ENCODE data around the gene HNRNPH3.
A peak's percentile ranks its signal among the peaks of the same experiment; 100 is the strongest.

Gene HNRNPH3

GRCh38 chr10:68332259-68333057, 594 bp downstream of the HNRNPH3 start, which contains the start of gene PBLD:
Gene PBLD (minus strand): TSS chr10:68332928. CDS start chr10:68306844, 26,084 bp downstream.
- DNase-seq, result peak; percentile 66

GRCh38 chr10:68333058-68333395, 1.2 kb downstream of the HNRNPH3 start:
- no peak for DNase-seq

- no peak for DNase-seq
Measured at GRCh38 chr10:68333440-68334431, 1.9 kb downstream of the HNRNPH3 start.

- DNase-seq, result no peak
Measured at GRCh38 chr10:68334672-68335467, 3.0 kb downstream of the HNRNPH3 start.

- DNase-seq, result no peak
Measured at GRCh38 chr10:68336754-68337351, 5.0 kb downstream of the HNRNPH3 start.

- DNase-seq, result no peak
Measured at GRCh38 chr10:68340358-68341080, 8.7 kb downstream of the HNRNPH3 start.

- no peak for DNase-seq
Measured at GRCh38 chr10:68342909-68343516, 11.1 kb downstream of the HNRNPH3 start.

- no peak for DNase-seq
Measured at GRCh38 chr10:68345621-68346020, 13.8 kb downstream of the HNRNPH3 start.

GRCh38 chr10:68346774-68347173, 14.9 kb downstream of the HNRNPH3 start:
- DNase-seq, result no peak

GRCh38 chr10:68348265-68348741, 16.4 kb downstream of the HNRNPH3 start:
- DNase-seq, result peak; percentile 35

- no peak for DNase-seq
Measured at GRCh38 chr10:68353537-68353936, 21.7 kb downstream of the HNRNPH3 start.

GRCh38 chr10:68359189-68359588, 27.3 kb downstream of the HNRNPH3 start:
- DNase-seq, result no peak

GRCh38 chr10:68362590-68362989, 30.7 kb downstream of the HNRNPH3 start:
- DNase-seq, result no peak

GRCh38 chr10:68364101-68364886, 32.4 kb downstream of the HNRNPH3 start:
- no peak for DNase-seq

GRCh38 chr10:68365611-68366010, 33.7 kb downstream of the HNRNPH3 start:
- no peak for DNase-seq

- no peak for DNase-seq
Measured at GRCh38 chr10:68366600-68366999, 34.7 kb downstream of the HNRNPH3 start.

GRCh38 chr10:68367121-68367520, 35.3 kb downstream of the HNRNPH3 start:
- no peak for DNase-seq

- DNase-seq, result no peak
Measured at GRCh38 chr10:68371604-68372003, 39.7 kb downstream of the HNRNPH3 start.

GRCh38 chr10:68385740-68386139, 53.9 kb downstream of the HNRNPH3 start:
- DNase-seq, result no peak

Data from activated naive CD4-positive, alpha-beta T cell treated with anti-CD3 and anti-CD28 coated beads, Interleukin-2, amount 50 U/mL, for 16 hours (primary cell).